Smooth muscle cell (in vitro differentiated cells): ENCODE data around the gene IGF1R. TPM values are rescaled to one million over a fixed set of nuclear protein-coding genes. Genes with fewer than 3 reads are reported as not detected.

Source experiments
- DNase-seq: peaks from one replicate; lab custom pipeline; 2025; ENCODE audit not compliant: unreplicated experiment; lab: John Stamatoyannopoulos, UW
- H2AFZ ChIP-seq: fragments of 200-600 bp; sonication (generic); 2 replicates; pipeline ENCODE4 v1.6.0; 2016; ENCODE audit warnings: antibody characterized with exemption, low read depth, mild to moderate bottlenecking
- H3F3A ChIP-seq: fragments of 200-600 bp; sonication (generic); 2 replicates; pipeline ENCODE4 v1.6.0; 2017; ENCODE audit warnings: antibody characterized with exemption, low read depth
- H3K27ac ChIP-seq: fragments of 200-600 bp; sonication (generic); 2 replicates; pipeline ENCODE4 v1.5.1; 2016; ENCODE audit warnings: low read depth, mild to moderate bottlenecking
- H3K27me3 ChIP-seq: fragments of 200-600 bp; sonication (generic); 2 replicates; pipeline ENCODE4 v1.6.1; 2016; ENCODE audit warnings: low read depth, mild to moderate bottlenecking
- H3K36me3 ChIP-seq: fragments of 200-600 bp; sonication (generic); 2 replicates; pipeline ENCODE4 v1.5.1; 2016; ENCODE audit warnings: low read depth
- H3K4me1 ChIP-seq: fragments of 200-600 bp; sonication (generic); 2 replicates; pipeline ENCODE4 v1.5.1; 2016; ENCODE audit warnings: low read depth
- H3K4me2 ChIP-seq: fragments of 200-600 bp; sonication (generic); 2 replicates; pipeline ENCODE4 v1.6.0; 2016; ENCODE audit warnings: mild to moderate bottlenecking
- H3K4me3 ChIP-seq: fragments of 200-600 bp; sonication (generic); 2 replicates; pipeline ENCODE4 v1.5.1; 2016; ENCODE audit warnings: mild to moderate bottlenecking
- H3K79me2 ChIP-seq: fragments of 200-600 bp; sonication (generic); 2 replicates; pipeline ENCODE4 v1.6.0; 2016; ENCODE audit warnings: low read depth, mild to moderate bottlenecking
- H3K9ac ChIP-seq: fragments of 200-600 bp; sonication (generic); 2 replicates; pipeline ENCODE4 v1.6.0; 2016; ENCODE audit warnings: low read depth
- H3K9me3 ChIP-seq: fragments of 200-600 bp; sonication (generic); replicated peaks from 2 replicates; pipeline ENCODE4 v1.5.1; 2016; ENCODE audit warnings: low read depth
- H4K20me1 ChIP-seq: fragments of 200-600 bp; sonication (generic); 2 replicates; pipeline ENCODE4 v1.6.0; 2016; ENCODE audit warnings: low read depth
- CTCF ChIP-seq: fragments of 200-600 bp; sonication (generic); IDR thresholded peaks from 2 replicates; pipeline ENCODE4 v1.5.1; 2017; ENCODE audit warnings: borderline replicate concordance, mild to moderate bottlenecking, antibody characterized with exemption; ENCODE audit not compliant: insufficient read depth, poor library complexity, severe bottlenecking
- WGBS: methylation state at CpG from one replicate; pipeline ENCODE4 v1.1.7; 2016; ENCODE audit warnings: low lambda C conversion rate; 5-methylcytosine and 5-hydroxymethylcytosine counted together
- polyA plus RNA-seq: library from polyadenylated mRNA; unstranded; fragments of >200 nt; fragmentation: Nextera tagmentation; extraction: Ambion mirVana; gene quantifications from 2 replicates; pipeline ENCODE4 v1.2.1, GENCODE V29; 2016
- total RNA-seq: library from RNA; depleted of rRNA; stranded (reverse); fragments of >200 nt; gene quantifications from 2 replicates; pipeline ENCODE4 v1.2.3, GENCODE V29; 2014

The IGF1R gene
- total and polyA plus RNA-seq, 2 experiments from 2014 or later: 14.0 to 70.2 TPM

GRCh38 chr15:98765610-98766009 is 117.3 kb downstream of the IGF1R start:
- H3K27ac ChIP-seq: no peak overlapping the region
- no peaks in the 10 kb centered on the region for H3K36me3 ChIP-seq
- peaks cover 15% of the 10 kb centered on the region for H3K4me1 ChIP-seq
- no peak overlapping the region for H3K4me3 ChIP-seq
- no peak overlapping the region for H2AFZ ChIP-seq
- no peak for TF ChIP-seq CTCF
- peaks cover 96% of the 10 kb centered on the region for H4K20me1 ChIP-seq
- WGBS: 96% methylated on average over 2 of the region's 2 CpGs
- no peaks in the 10 kb centered on the region for H3F3A ChIP-seq
- no peaks in the 10 kb centered on the region for H3K27me3 ChIP-seq
- peaks cover 95% of the 10 kb centered on the region for H3K79me2 ChIP-seq
- H3K9ac ChIP-seq: no peak overlapping the region
- no peak overlapping the region for H3K4me2 ChIP-seq
- no peak for DNase-seq
- no peaks in the 10 kb centered on the region for H3K9me3 ChIP-seq

GRCh38 chr15:98767692-98768091 is 119.4 kb downstream of the IGF1R start:
- H3K27ac ChIP-seq: no peak overlapping the region
- no peaks in the 10 kb centered on the region for H3K9me3 ChIP-seq
- H3K27me3 ChIP-seq: no peaks in the 10 kb centered on the region
- peaks cover 17% of the 10 kb centered on the region for H3K4me1 ChIP-seq
- H3K9ac ChIP-seq: no peak overlapping the region
- H4K20me1 ChIP-seq: peaks cover 96% of the 10 kb centered on the region
- no peak for DNase-seq
- no peaks in the 10 kb centered on the region for H3F3A ChIP-seq
- H3K79me2 ChIP-seq: peaks cover 96% of the 10 kb centered on the region
- H3K4me2 ChIP-seq: no peak overlapping the region
- WGBS: 85% methylated on average over 4 of the region's 4 CpGs
- H2AFZ ChIP-seq: no peak overlapping the region
- TF ChIP-seq CTCF: no peak
- H3K4me3 ChIP-seq: no peak overlapping the region
- H3K36me3 ChIP-seq: no peaks in the 10 kb centered on the region

GRCh38 chr15:98769867-98770266 is 121.5 kb downstream of the IGF1R start:
- WGBS: 65% methylated on average over 6 of the region's 6 CpGs
- H3K4me2 ChIP-seq: no peak overlapping the region
- H3K79me2 ChIP-seq: peaks cover 95% of the 10 kb centered on the region
- no peak overlapping the region for H3K9ac ChIP-seq
- no peak for DNase-seq
- no peaks in the 10 kb centered on the region for H3K36me3 ChIP-seq
- H3K4me1 ChIP-seq: peaks cover 35% of the 10 kb centered on the region
- no peak for TF ChIP-seq CTCF
- H2AFZ ChIP-seq: no peak overlapping the region
- H3F3A ChIP-seq: no peaks in the 10 kb centered on the region
- peaks cover 97% of the 10 kb centered on the region for H4K20me1 ChIP-seq
- H3K27ac ChIP-seq: no peak overlapping the region
- H3K27me3 ChIP-seq: no peaks in the 10 kb centered on the region
- H3K4me3 ChIP-seq: no peak overlapping the region
- no peaks in the 10 kb centered on the region for H3K9me3 ChIP-seq

GRCh38 chr15:98770984-98771383 is 122.6 kb downstream of the IGF1R start:
- H3K36me3 ChIP-seq: no peaks in the 10 kb centered on the region
- DNase-seq: no peak
- H4K20me1 ChIP-seq: peaks cover 97% of the 10 kb centered on the region
- no peak overlapping the region for H3K4me2 ChIP-seq
- no peak overlapping the region for H3K9ac ChIP-seq
- no peaks in the 10 kb centered on the region for H3K9me3 ChIP-seq
- no peak for TF ChIP-seq CTCF
- H2AFZ ChIP-seq: no peak overlapping the region
- no peak overlapping the region for H3K27ac ChIP-seq
- peaks cover 4% of the 10 kb centered on the region for H3F3A ChIP-seq
- H3K4me3 ChIP-seq: no peak overlapping the region
- WGBS: 65% methylated on average over 3 of the region's 3 CpGs
- H3K27me3 ChIP-seq: no peaks in the 10 kb centered on the region
- peaks cover 95% of the 10 kb centered on the region for H3K79me2 ChIP-seq
- peaks cover 35% of the 10 kb centered on the region for H3K4me1 ChIP-seq
